ENCODE data around the gene DDA1. TPM values are rescaled to one million over a fixed set of nuclear protein-coding genes. Genes with fewer than 3 reads are reported as not detected.

The DDA1 gene
- total and polyA plus RNA-seq, 9 of the 15 experiments (the other 6 are each of a cell fraction or from before 2014, with no cell fraction given): 1.4 to 83.8 (median 33.8) TPM

- TF ChIP-seq SOX6 (IDR thresholded peaks at IDR 0.05) (no peak), CTCF (IDR thresholded peaks at IDR 0.05 in 2 of 3, conservative IDR thresholded peaks at IDR 0.05 in 1 of 3; ENCODE audit: insufficient read depth in 2 of 3, low read depth in 1 of 3, low read length in 3 of 3) (peak; percentile 88 to 95 (median 90)), TGIF2 (CRISPR knock-in tag; IDR thresholded peaks at IDR 0.05) (no peak), PHF20 (IDR thresholded peaks at IDR 0.05; ENCODE audit: partially characterized antibody) (peak; percentile 77), SMC3 (conservative IDR thresholded peaks at IDR 0.05; ENCODE audit: insufficient read depth, low read depth, low read length) (peak; percentile 85), NONO (IDR thresholded peaks at IDR 0.05; ENCODE audit: low read depth in 2 of 2, low read length in 1 of 2) (0 out of 4 replicates have a peak, but pooled peaks of 1 of the 2 experiments have one; percentile 24), ZEB2 (IDR thresholded peaks at IDR 0.05) (0 out of 2 replicates have a peak, but pooled peaks have one; percentile 22), CAMTA2 (CRISPR knock-in tag; conservative IDR thresholded peaks at IDR 0.05) (no peak), ZFX (CRISPR knock-in tag; IDR thresholded peaks at IDR 0.05) (peak; percentile 64), CXXC5 (CRISPR knock-in tag; IDR thresholded peaks at IDR 0.05) (peak; percentile 36; the same call in 1 of the 2 replicates), KDM1A (IDR thresholded peaks at IDR 0.05) (peak; percentile 72 to 81), TCF7 (IDR thresholded peaks at IDR 0.05; ENCODE audit: borderline replicate concordance) (no peak), FOSL1 (tag; conservative IDR thresholded peaks at IDR 0.05) (no peak), ZNF140 (CRISPR knock-in tag; IDR thresholded peaks at IDR 0.05) (no peak), HNRNPLL (IDR thresholded peaks at IDR 0.05; ENCODE audit: low read depth, low read length, poor library complexity, severe bottlenecking) (no peak), CBFB (CRISPR knock-in tag; IDR thresholded peaks at IDR 0.05) (no peak), ATF7 (IDR thresholded peaks at IDR 0.05) (0 out of 2 replicates have a peak, but pooled peaks have one; percentile 18), GATAD2A (IDR thresholded peaks at IDR 0.05) (no peak), CGGBP1 (CRISPR knock-in tag; IDR thresholded peaks at IDR 0.05) (no peak), NCOA2 (IDR thresholded peaks at IDR 0.05; ENCODE audit: partially characterized antibody in 2 of 2) (no peak), ZNF175 (CRISPR knock-in tag; IDR thresholded peaks at IDR 0.05; ENCODE audit: low read depth) (no peak), PHB (CRISPR knock-in tag; IDR thresholded peaks at IDR 0.05) (no peak)
- TF ChIP-seq, protein P1, sequence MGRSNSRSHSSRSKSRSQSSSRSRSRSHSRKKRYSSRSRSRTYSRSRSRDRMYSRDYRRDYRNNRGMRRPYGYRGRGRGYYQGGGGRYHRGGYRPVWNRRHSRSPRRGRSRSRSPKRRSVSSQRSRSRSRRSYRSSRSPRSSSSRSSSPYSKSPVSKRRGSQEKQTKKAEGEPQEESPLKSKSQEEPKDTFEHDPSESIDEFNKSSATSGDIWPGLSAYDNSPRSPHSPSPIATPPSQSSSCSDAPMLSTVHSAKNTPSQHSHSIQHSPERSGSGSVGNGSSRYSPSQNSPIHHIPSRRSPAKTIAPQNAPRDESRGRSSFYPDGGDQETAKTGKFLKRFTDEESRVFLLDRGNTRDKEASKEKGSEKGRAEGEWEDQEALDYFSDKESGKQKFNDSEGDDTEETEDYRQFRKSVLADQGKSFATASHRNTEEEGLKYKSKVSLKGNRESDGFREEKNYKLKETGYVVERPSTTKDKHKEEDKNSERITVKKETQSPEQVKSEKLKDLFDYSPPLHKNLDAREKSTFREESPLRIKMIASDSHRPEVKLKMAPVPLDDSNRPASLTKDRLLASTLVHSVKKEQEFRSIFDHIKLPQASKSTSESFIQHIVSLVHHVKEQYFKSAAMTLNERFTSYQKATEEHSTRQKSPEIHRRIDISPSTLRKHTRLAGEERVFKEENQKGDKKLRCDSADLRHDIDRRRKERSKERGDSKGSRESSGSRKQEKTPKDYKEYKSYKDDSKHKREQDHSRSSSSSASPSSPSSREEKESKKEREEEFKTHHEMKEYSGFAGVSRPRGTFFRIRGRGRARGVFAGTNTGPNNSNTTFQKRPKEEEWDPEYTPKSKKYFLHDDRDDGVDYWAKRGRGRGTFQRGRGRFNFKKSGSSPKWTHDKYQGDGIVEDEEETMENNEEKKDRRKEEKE (IDR thresholded peaks at IDR 0.05; ENCODE audit: borderline replicate concordance in 1 of 2, control insufficient read depth in 1 of 2, low read depth in 2 of 2, low read length in 1 of 2): no peak
Measured at GRCh38 chr19:17346109-17346671, 36.8 kb downstream of the DDA1 start (continued).

Data from K562 (cell line).